Psoas muscle (tissue), 8 donors: ENCODE results near the gene TANC1. TPM values are rescaled to one million over a fixed set of nuclear protein-coding genes. Genes with fewer than 3 reads are reported as not detected.

Experiments
- ATAC-seq, 4 donors: fragments of 200-7000 bp; cut with Tn5 transposase; one replicate each; pipeline ENCODE4 v1.9.1; 2020; ENCODE audit warnings: moderate library complexity in 3 of 4, mild to moderate bottlenecking in 2 of 4
- DNase-seq, 2 donors: peaks; one replicate each; pipeline ENCODE4 v3.0.0-alpha.2; 2020
- H3K27ac ChIP-seq: fragments of 200-600 bp; one replicate; pipeline ENCODE4 v1.8.0; 2022
- H3K27me3 ChIP-seq, 3 donors: fragments of 200-600 bp in 1 of 3; one replicate each; pipeline versions ENCODE4 v1.6.1 to v1.8.0; 2013 to 2022; ENCODE audit warnings: low read length in 2 of 3, mild to moderate bottlenecking in 2 of 3, moderate library complexity in 1 of 3; ENCODE audit not compliant: insufficient read depth in 3 of 3
- H3K36me3 ChIP-seq, 2 donors: fragments of 200-600 bp in 1 of 2; one replicate each; pipeline versions ENCODE4 v1.6.1 to v1.8.0; 2013 to 2022; ENCODE audit warnings: low read depth in 1 of 2, mild to moderate bottlenecking in 1 of 2, moderate library complexity in 1 of 2; ENCODE audit not compliant: insufficient read depth in 1 of 2
- H3K4me1 ChIP-seq: fragments of 200-600 bp; one replicate; pipeline ENCODE4 v1.8.0; 2022
- H3K4me3 ChIP-seq: fragments of 200-600 bp; one replicate; pipeline ENCODE4 v1.8.0; 2022; ENCODE audit warnings: mild to moderate bottlenecking
- H3K9me3 ChIP-seq: fragments of 200-600 bp; one replicate; pipeline ENCODE4 v1.8.0; 2022
- CTCF ChIP-seq: fragments of 200-600 bp; IDR thresholded peaks from one replicate; pipeline ENCODE4 v1.8.0; 2022; ENCODE audit warnings: antibody characterized with exemption
- WGBS, 3 donors: extraction: QIAGEN DNeasy Blood & Tissue Kit; methylation state at CpG; one replicate each; pipeline versions ENCODE4 v1.1.6 to v1.1.7; 2013; 5-methylcytosine and 5-hydroxymethylcytosine counted together
- intact Hi-C, 2 donors: fragments of 100-400 bp; cut with DNase I; formaldehyde crosslinking; loops; one replicate each; pipeline versions ENCODE4 v1.11.0 to v1.14.2; 2022
- polyA plus RNA-seq, 3 donors: library from polyadenylated mRNA; stranded (reverse); fragments of 200-250 nt; gene quantifications; one replicate each; pipeline ENCODE4 v1.2.3, GENCODE V29; 2013
- total RNA-seq, 4 donors: library from RNA; stranded (reverse); fragmentation: NEBNext Ultra II Directional in 2 of 4; extraction: Animal tissue kit (Norgen Biotek cat#: 25700) in 2 of 4; gene quantifications; one replicate each; pipeline versions ENCODE4 v1.2.1 to v1.2.4, GENCODE V29; 2021 to 2023
- donor health status: healthy with polysubstance abuse.
- donor health status: DM: no; HTN: no; CAD: no; lungs with moderate emphysema.
- donor health status: Bipolar disorder and iron deficiency.
- donor health status: healthy.
- donor health status: DM: yes; HTN: yes; CAD: no.
- donor health status: DM: no; HTN: no; CAD: no.
- donor health status: DM: no; HTN: no; CAD: no.
- donor health status: DM: yes; HTN: yes; CAD: no.

Gene TANC1
- total and polyA plus RNA-seq, 7 donors = 1.9 to 7.5 (median 3.2) TPM

- TF ChIP-seq CTCF = no peak
- no peaks in the 10 kb centered on the region for H3K36me3 ChIP-seq
- intact Hi-C loops = no loop called here
- no peak overlapping the region for H3K27ac ChIP-seq
- no peak for DNase-seq
- WGBS, 3 donors = 52 to 70% (median 55%) methylated on average over 1 of the region's 1 CpG
- peaks cover 0 to 2% (median 0%) of the 10 kb centered on the region in 3 donors for H3K27me3 ChIP-seq
- no peak overlapping the region for H3K4me3 ChIP-seq
- no peaks in the 10 kb centered on the region for H3K9me3 ChIP-seq
- ATAC-seq = no peak
- no peaks in the 10 kb centered on the region for H3K4me1 ChIP-seq
These were observed 78.5 kb downstream of the TANC1 start for GRCh38 chr2:159046966-159047365.

- WGBS, 3 donors = 91 to 95% (median 95%) methylated on average over 1 of the region's 1 CpG
- ATAC-seq = no peak
- peaks cover 3% of the 10 kb centered on the region for H3K4me1 ChIP-seq
- H3K9me3 ChIP-seq = no peaks in the 10 kb centered on the region
- intact Hi-C loops = no loop called here
- TF ChIP-seq CTCF = no peak
- no peaks in the 10 kb centered on the region for H3K27me3 ChIP-seq
- no peak for DNase-seq
- no peak overlapping the region for H3K27ac ChIP-seq
- H3K4me3 ChIP-seq = no peak overlapping the region
- no peaks in the 10 kb centered on the region for H3K36me3 ChIP-seq
These were observed 82.0 kb downstream of the TANC1 start for GRCh38 chr2:159050426-159050825.

GRCh38 chr2:159051133-159051532 is 82.7 kb downstream of the TANC1 start:
- no peak overlapping the region for H3K4me3 ChIP-seq
- no peak overlapping the region for H3K27ac ChIP-seq
- H3K36me3 ChIP-seq = no peaks in the 10 kb centered on the region
- 97 to 99% (median 97%) methylated on average over 3 of the region's 3 CpGs for WGBS, 3 donors
- peaks cover 3% of the 10 kb centered on the region for H3K4me1 ChIP-seq
- no peak for ATAC-seq
- no peaks in the 10 kb centered on the region for H3K27me3 ChIP-seq
- DNase-seq = no peak
- intact Hi-C loops = no loop called here
- TF ChIP-seq CTCF = no peak
- H3K9me3 ChIP-seq = no peaks in the 10 kb centered on the region

GRCh38 chr2:159051661-159052060 is 83.2 kb downstream of the TANC1 start:
- WGBS, 3 donors = 33 to 36% (median 35%) methylated on average over 5 of the region's 5 CpGs
- Histone ChIP-seq H3K27me3 (no peaks in the 10 kb centered on the region), H3K27ac (no peak overlapping the region), H3K4me3 (no peak overlapping the region), H3K9me3 (no peaks in the 10 kb centered on the region), H3K36me3 (no peaks in the 10 kb centered on the region), H3K4me1 (peaks cover 3% of the 10 kb centered on the region)
- ATAC-seq (peak in 1 of 4 donors; percentile 34), DNase-seq (no peak)
- no peak for TF ChIP-seq CTCF
- intact Hi-C loops = no loop called here

- ATAC-seq (no peak), DNase-seq (no peak)
- TF ChIP-seq CTCF = no peak
- Histone ChIP-seq H3K4me1 (peaks cover 3% of the 10 kb centered on the region), H3K27me3 (no peaks in the 10 kb centered on the region), H3K36me3 (no peaks in the 10 kb centered on the region), H3K4me3 (no peak overlapping the region), H3K27ac (no peak overlapping the region), H3K9me3 (no peaks in the 10 kb centered on the region)
- 60 to 76% (median 62%) methylated on average over 5 of the region's 5 CpGs for WGBS, 3 donors
- intact Hi-C loops = no loop called here
These were observed 83.7 kb downstream of the TANC1 start for GRCh38 chr2:159052157-159052601.
